Activated T-helper 2 cell treated with anti-CD3 and anti-CD28 coated beads, Interferon-gamma antibody, Interleukin-2, Interleukin-4, amounts not matched to agents 10 μg/mL and 5 μg/mL and 100 μg/mL, durations not matched to agents 14 hours and 24 hours and 36 hours (primary cell): ENCODE measurements around the gene GBP5. TPM values are rescaled to one million over a fixed set of nuclear protein-coding genes. Genes with fewer than 3 reads are reported as not detected.
"Not testable (repeated sequence)": the region's sequence is repeated elsewhere in the genome, so short reads cannot be mapped to it uniquely, and the experiment has no call there.

Experiments
- DNase-seq: peaks from one replicate; pipeline ENCODE4 v3.0.0; 2021; ENCODE audit warnings: low spot score
- H3K27ac Mint-ChIP-seq: one replicate; pipeline ENCODE4 v1.8.0; 2021; ENCODE audit warnings: mixed read lengths
- H3K27me3 Mint-ChIP-seq: one replicate; pipeline ENCODE4 v1.8.0; 2021; ENCODE audit warnings: low read depth, mixed read lengths
- H3K36me3 Mint-ChIP-seq: one replicate; pipeline ENCODE4 v1.8.0; 2021; ENCODE audit warnings: low read depth, mixed read lengths
- H3K4me1 Mint-ChIP-seq: one replicate; pipeline ENCODE4 v1.8.0; 2021; ENCODE audit warnings: low read depth, mixed read lengths
- H3K4me3 Mint-ChIP-seq: one replicate; pipeline ENCODE4 v1.8.0; 2021; ENCODE audit warnings: low read depth, mild to moderate bottlenecking, moderate library complexity, mixed read lengths
- H3K9me3 Mint-ChIP-seq: one replicate; pipeline ENCODE4 v1.8.0; 2021; ENCODE audit warnings: mixed read lengths
- intact Hi-C: fragments of 100-400 bp; cut with micrococcal nuclease; formaldehyde crosslinking; loops from one replicate; pipeline ENCODE4 v1.15.1; 2023
- total RNA-seq: library from RNA; stranded (reverse); gene quantifications from 2 replicates; pipeline ENCODE4 v1.2.3, GENCODE V29; 2022

The GBP5 gene
- 34.3 TPM in 2 replicates for total RNA-seq

GRCh38 chr1:89272269-89273041 lies at the start of gene GBP5:
GBP5 (minus strand) TSS chr1:89272860; CDS start chr1:89269555, 3,305 bp downstream.
- Mint-ChIP-seq H3K4me3 (peak within 1 kb of the TSS; percentile 88), H3K27ac (peak within 1 kb of the TSS; percentile 96), H3K4me1 (peaks cover 71% of the 10 kb centered on the region), H3K36me3 (peaks cover 38% of the 10 kb centered on the region)
- not testable (repeated sequence) for H3K9me3 Mint-ChIP-seq, H3K27me3 Mint-ChIP-seq
- intact Hi-C loops = loop anchor here (1.0 to 10.0 kb wide), 6 partner anchors 40 to 452 kb away; no protein-coding TSS in a partner anchor
- DNase-seq = peak; percentile 76

GRCh38 chr1:89322402-89322801 lies 49.7 kb upstream of the GBP5 start:
- Mint-ChIP-seq H3K27me3 (peaks cover 12% of the 10 kb centered on the region), H3K4me1 (no peaks in the 10 kb centered on the region), H3K27ac (no peak overlapping the region), H3K4me3 (no peak overlapping the region), H3K36me3 (peaks cover 27% of the 10 kb centered on the region), H3K9me3 (peaks cover 65% of the 10 kb centered on the region)
- intact Hi-C loops = no loop called here
- DNase-seq = no peak

GRCh38 chr1:89312572-89312971 lies 39.9 kb upstream of the GBP5 start:
- peaks cover 49% of the 10 kb centered on the region for H3K36me3 Mint-ChIP-seq
- H3K9me3 Mint-ChIP-seq = peaks cover 39% of the 10 kb centered on the region
- intact Hi-C loops = loop anchor here (5.0 kb wide), 3 partner anchors 40 to 110 kb away; partner anchors contain the start of gene GBP5
- no peak overlapping the region for H3K4me3 Mint-ChIP-seq
- peaks cover 36% of the 10 kb centered on the region for H3K4me1 Mint-ChIP-seq
- no peaks in the 10 kb centered on the region for H3K27me3 Mint-ChIP-seq
- DNase-seq = no peak
- H3K27ac Mint-ChIP-seq = no peak overlapping the region

GRCh38 chr1:89311757-89312156 lies 39.1 kb upstream of the GBP5 start:
- H3K4me1 Mint-ChIP-seq = peaks cover 36% of the 10 kb centered on the region
- intact Hi-C loops = loop anchor here (2.0 to 5.0 kb wide), 4 partner anchors 25 to 109 kb away; partner anchors contain the start of gene GBP5
- H3K27ac Mint-ChIP-seq = no peak overlapping the region
- peaks cover 31% of the 10 kb centered on the region for H3K9me3 Mint-ChIP-seq
- no peaks in the 10 kb centered on the region for H3K27me3 Mint-ChIP-seq
- no peak overlapping the region for H3K4me3 Mint-ChIP-seq
- H3K36me3 Mint-ChIP-seq = peaks cover 41% of the 10 kb centered on the region
- DNase-seq = no peak

GRCh38 chr1:89310976-89311375 lies 38.3 kb upstream of the GBP5 start:
- Mint-ChIP-seq H3K27me3 (no peaks in the 10 kb centered on the region), H3K36me3 (peaks cover 36% of the 10 kb centered on the region), H3K9me3 (peaks cover 28% of the 10 kb centered on the region), H3K27ac (peak overlapping the region; percentile 79), H3K4me1 (peaks cover 38% of the 10 kb centered on the region), H3K4me3 (peak overlapping the region; percentile 26)
- no peak for DNase-seq
- intact Hi-C loops = loop anchor here (1.0 to 5.0 kb wide), 6 partner anchors 12 to 184 kb away; partner anchors contain the start of gene GBP5

- Mint-ChIP-seq H3K4me3 (no peak overlapping the region), H3K27me3 (no peaks in the 10 kb centered on the region), H3K27ac (peak overlapping the region; percentile 79), H3K4me1 (peaks cover 41% of the 10 kb centered on the region), H3K9me3 (peaks cover 26% of the 10 kb centered on the region), H3K36me3 (peaks cover 36% of the 10 kb centered on the region)
- no peak for DNase-seq
- intact Hi-C loops = loop anchor here (1.0 to 5.0 kb wide), 6 partner anchors 11 to 183 kb away; partner anchors contain the start of gene GBP5
These were observed 37.8 kb upstream of the GBP5 start for GRCh38 chr1:89310505-89310904.

GRCh38 chr1:89309828-89310227 lies 37.2 kb upstream of the GBP5 start:
- intact Hi-C loops = loop anchor here (1.0 to 5.0 kb wide), 6 partner anchors 11 to 183 kb away; partner anchors contain the start of gene GBP5
- no peak overlapping the region for H3K4me3 Mint-ChIP-seq

GRCh38 chr1:89306273-89306672 lies 33.6 kb upstream of the GBP5 start:
- H3K27ac Mint-ChIP-seq = no peak overlapping the region
- no peak overlapping the region for H3K4me3 Mint-ChIP-seq
- no peak for DNase-seq
- H3K9me3 Mint-ChIP-seq = peaks cover 16% of the 10 kb centered on the region
- H3K4me1 Mint-ChIP-seq = peaks cover 46% of the 10 kb centered on the region
- peaks cover 2% of the 10 kb centered on the region for H3K27me3 Mint-ChIP-seq
- H3K36me3 Mint-ChIP-seq = peaks cover 23% of the 10 kb centered on the region
- intact Hi-C loops = no loop called here

More at GRCh38 chr1:89309828-89310227, 37.2 kb upstream of the GBP5 start:
- no peak for DNase-seq
- H3K9me3 Mint-ChIP-seq = peaks cover 22% of the 10 kb centered on the region
- peaks cover 45% of the 10 kb centered on the region for H3K4me1 Mint-ChIP-seq
- no peaks in the 10 kb centered on the region for H3K27me3 Mint-ChIP-seq
- H3K27ac Mint-ChIP-seq = peak overlapping the region; percentile 79
- H3K36me3 Mint-ChIP-seq = peaks cover 31% of the 10 kb centered on the region

- Mint-ChIP-seq H3K27ac (no peak overlapping the region), H3K36me3 (peaks cover 23% of the 10 kb centered on the region), H3K9me3 (peaks cover 16% of the 10 kb centered on the region), H3K27me3 (peaks cover 2% of the 10 kb centered on the region), H3K4me1 (peaks cover 40% of the 10 kb centered on the region), H3K4me3 (no peak overlapping the region)
- intact Hi-C loops = no loop called here
- DNase-seq = no peak
These were observed 32.8 kb upstream of the GBP5 start for GRCh38 chr1:89305493-89305892.

- H3K4me3 Mint-ChIP-seq = no peak overlapping the region
- peaks cover 37% of the 10 kb centered on the region for H3K4me1 Mint-ChIP-seq
- no peak overlapping the region for H3K27ac Mint-ChIP-seq
- peaks cover 17% of the 10 kb centered on the region for H3K36me3 Mint-ChIP-seq
- peaks cover 14% of the 10 kb centered on the region for H3K9me3 Mint-ChIP-seq
- no peak for DNase-seq
- H3K27me3 Mint-ChIP-seq = peaks cover 2% of the 10 kb centered on the region
- intact Hi-C loops = no loop called here
These were observed 32.0 kb upstream of the GBP5 start for GRCh38 chr1:89304572-89305230.

- DNase-seq = no peak
- peaks cover 5% of the 10 kb centered on the region for H3K36me3 Mint-ChIP-seq
- peaks cover 3% of the 10 kb centered on the region for H3K27me3 Mint-ChIP-seq
- no peak overlapping the region for H3K27ac Mint-ChIP-seq
- intact Hi-C loops = no loop called here
- H3K9me3 Mint-ChIP-seq = no peaks in the 10 kb centered on the region
- H3K4me1 Mint-ChIP-seq = peaks cover 40% of the 10 kb centered on the region
- H3K4me3 Mint-ChIP-seq = no peak overlapping the region
These were observed 30.2 kb upstream of the GBP5 start for GRCh38 chr1:89302697-89303332.

GRCh38 chr1:89299739-89300463 lies 27.2 kb upstream of the GBP5 start:
- H3K9me3 Mint-ChIP-seq, H3K27me3 Mint-ChIP-seq, DNase-seq, H3K4me3 Mint-ChIP-seq, H3K36me3 Mint-ChIP-seq: not testable (repeated sequence)
- peak overlapping the region; percentile 71 for H3K27ac Mint-ChIP-seq
- intact Hi-C loops = loop anchor here (1.0 to 5.0 kb wide), 6 partner anchors 10 to 173 kb away; partner anchors contain the start of gene GBP2
- H3K4me1 Mint-ChIP-seq = peaks cover 55% of the 10 kb centered on the region
